ENCODE results near the gene ZBTB21. TPM values are rescaled to one million over a fixed set of nuclear protein-coding genes. Genes with fewer than 3 reads are reported as not detected.

The ZBTB21 gene
- total and polyA plus RNA-seq, 10 donors: 1.9 to 21.7 (median 14.0) TPM

DNA sequence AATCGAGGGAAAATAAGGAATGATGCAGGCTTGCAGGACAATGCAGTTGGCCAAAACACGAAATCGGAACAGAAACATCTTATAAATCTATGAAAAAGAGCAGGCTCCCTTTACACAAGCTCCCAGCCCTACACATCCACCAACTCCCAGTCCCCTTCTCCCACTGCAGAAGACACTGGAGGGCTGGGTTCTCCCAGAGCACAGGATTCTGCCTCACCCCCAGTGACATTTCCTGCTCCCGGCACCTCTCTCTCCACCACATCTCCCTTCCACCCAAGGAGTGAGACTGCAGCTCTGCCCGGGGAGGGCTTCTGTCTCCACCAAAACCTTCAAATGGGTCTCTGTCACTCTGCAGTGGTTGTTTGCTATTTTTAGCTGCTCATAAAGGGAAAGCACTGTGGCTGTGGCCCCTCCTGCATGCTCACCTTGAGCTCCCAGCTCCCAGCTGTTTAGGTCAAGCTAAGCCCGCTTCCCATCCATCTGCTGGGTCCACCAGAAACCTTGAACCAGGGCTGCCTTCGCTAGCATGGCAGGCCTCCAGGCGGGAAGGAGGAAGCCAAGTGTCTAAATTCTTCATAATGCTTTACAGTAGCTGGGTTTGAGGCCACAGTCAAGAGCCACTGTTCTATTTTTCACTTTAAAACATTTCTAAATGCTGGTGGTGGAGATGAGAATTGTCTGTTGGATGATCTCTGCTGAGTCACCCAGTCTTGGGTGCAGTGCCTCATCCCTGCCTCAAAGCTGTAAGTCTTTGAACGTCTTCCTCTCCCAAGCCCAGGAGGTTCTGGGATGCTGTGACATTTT, 53.0 kb downstream of the ZBTB21 start:
- WGBS, 5 donors: 44 to 49% (median 47%) methylated on average over 9 of the region's 9 CpGs
- intact Hi-C loops (cut with DNase I; ENCODE audit: low total_unique reads): loop anchor here (10.0 kb wide), 1 partner anchor 48 kb away; no protein-coding TSS in a partner anchor
- Histone ChIP-seq H3K9me3 (no peaks in the 10 kb centered on the region), H3K36me3 (no peaks in the 10 kb centered on the region), H3K27ac (peak overlapping the region; percentile 19 to 81 (median 62)), H3K27me3 (replicated peaks in 1 of 7) (peaks cover 0 to 35% (median 8%) of the 10 kb centered on the region in 7 donors), H3K4me1 (peaks cover 9 to 74% (median 47%) of the 10 kb centered on the region in 6 donors), H3K4me3 (peak overlapping the region in 1 of 8 donors; percentile 19)
- TF ChIP-seq POLR2AphosphoS5 (IDR thresholded peaks at IDR 0.05) (peak; percentile 56 to 87 (median 82)), POLR2A (IDR thresholded peaks at IDR 0.05) (no peak)
- DNase-seq: no peak

DNA sequence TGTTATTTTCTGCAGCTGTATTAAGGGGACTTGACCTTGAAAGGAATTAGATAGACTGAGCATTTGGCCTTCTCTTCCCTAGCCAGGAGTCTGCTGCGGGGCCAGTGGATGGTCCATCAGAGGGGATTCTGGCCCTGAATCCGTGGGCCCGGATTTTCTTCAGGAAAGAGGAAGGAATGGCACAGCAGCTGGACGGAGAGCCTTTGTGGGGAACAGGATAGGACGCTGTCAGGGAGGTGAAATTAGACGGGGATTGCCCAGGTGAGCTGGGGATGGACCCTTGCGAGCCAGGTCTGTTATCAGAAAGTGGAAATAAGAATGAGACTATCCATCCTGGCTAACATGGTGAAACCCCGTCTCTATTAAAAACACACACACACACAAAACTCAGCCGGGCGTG, 54.6 kb downstream of the ZBTB21 start:
- peak overlapping the region in 4 of 8 donors; percentile 16 to 66 (median 44) for H3K27ac ChIP-seq
- H3K4me3 ChIP-seq: no peak overlapping the region
- H3K9me3 ChIP-seq: no peaks in the 10 kb centered on the region
- DNase-seq: peak; percentile 54
- 74 to 86% (median 84%) methylated on average over 10 of the region's 10 CpGs for WGBS, 5 donors
- TF ChIP-seq, protein P1, sequence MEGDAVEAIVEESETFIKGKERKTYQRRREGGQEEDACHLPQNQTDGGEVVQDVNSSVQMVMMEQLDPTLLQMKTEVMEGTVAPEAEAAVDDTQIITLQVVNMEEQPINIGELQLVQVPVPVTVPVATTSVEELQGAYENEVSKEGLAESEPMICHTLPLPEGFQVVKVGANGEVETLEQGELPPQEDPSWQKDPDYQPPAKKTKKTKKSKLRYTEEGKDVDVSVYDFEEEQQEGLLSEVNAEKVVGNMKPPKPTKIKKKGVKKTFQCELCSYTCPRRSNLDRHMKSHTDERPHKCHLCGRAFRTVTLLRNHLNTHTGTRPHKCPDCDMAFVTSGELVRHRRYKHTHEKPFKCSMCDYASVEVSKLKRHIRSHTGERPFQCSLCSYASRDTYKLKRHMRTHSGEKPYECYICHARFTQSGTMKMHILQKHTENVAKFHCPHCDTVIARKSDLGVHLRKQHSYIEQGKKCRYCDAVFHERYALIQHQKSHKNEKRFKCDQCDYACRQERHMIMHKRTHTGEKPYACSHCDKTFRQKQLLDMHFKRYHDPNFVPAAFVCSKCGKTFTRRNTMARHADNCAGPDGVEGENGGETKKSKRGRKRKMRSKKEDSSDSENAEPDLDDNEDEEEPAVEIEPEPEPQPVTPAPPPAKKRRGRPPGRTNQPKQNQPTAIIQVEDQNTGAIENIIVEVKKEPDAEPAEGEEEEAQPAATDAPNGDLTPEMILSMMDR (IDR thresholded peaks at IDR 0.05 in 8 of 11, conservative IDR thresholded peaks at IDR 0.05 in 3 of 11): no peak
- TF ChIP-seq POLR2AphosphoS5 (IDR thresholded peaks at IDR 0.05): no peak
- no peak for TF ChIP-seq POLR2A (IDR thresholded peaks at IDR 0.05)
- intact Hi-C loops (cut with DNase I; ENCODE audit: low total_unique reads): loop anchor here (10.0 kb wide), 1 partner anchor 49 kb away; no protein-coding TSS in a partner anchor
- H3K36me3 ChIP-seq: no peaks in the 10 kb centered on the region
- peaks cover 15 to 83% (median 49%) of the 10 kb centered on the region in 6 donors for H3K4me1 ChIP-seq
- H3K27me3 ChIP-seq (replicated peaks in 1 of 7): peaks cover 0 to 28% (median 8%) of the 10 kb centered on the region in 7 donors

DNA sequence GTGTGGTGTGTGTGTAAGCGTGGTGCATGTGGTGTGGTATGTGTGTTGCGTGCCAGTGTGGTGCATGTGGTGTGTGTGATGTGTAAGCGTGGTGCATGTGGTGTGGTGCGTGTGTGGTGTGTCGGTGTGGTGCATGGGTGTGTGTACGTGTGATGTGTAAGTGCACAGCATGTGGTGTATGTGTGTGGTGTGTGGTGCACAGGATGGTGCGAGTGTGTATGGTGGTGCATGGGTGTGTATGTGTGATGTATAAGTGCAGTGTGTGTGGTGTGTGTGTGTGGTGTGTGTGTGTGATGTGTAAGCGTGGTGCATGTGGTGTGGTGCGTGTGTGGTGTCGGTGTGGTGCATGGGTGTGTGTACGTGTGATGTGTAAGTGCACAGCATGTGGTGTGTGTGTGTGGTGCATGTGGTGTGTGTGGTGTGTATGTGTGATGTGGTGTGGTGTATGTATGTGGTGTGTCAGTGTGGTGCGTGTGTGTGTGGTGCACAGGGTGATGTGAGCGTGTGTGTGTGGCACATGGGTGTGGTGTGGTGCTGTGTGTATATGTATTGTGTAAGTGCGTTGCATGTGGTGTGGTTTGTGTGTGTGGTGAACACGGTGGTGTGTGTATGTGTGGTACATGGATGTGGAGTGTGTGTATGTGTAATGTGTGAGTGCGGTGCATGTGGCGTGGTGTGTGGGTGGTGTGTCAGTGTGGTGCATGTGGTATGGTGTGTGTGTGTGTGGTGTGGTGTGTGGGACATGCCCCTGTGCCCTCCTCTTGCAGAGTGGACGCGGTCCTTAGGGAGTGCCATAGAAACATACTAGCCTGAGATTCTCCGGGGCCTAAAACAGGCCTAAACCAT, 55.3 kb downstream of the ZBTB21 start:
- H3K27ac ChIP-seq: peak overlapping the region in 4 of 8 donors; percentile 61 to 92 (median 76)
- H3K36me3 ChIP-seq: no peaks in the 10 kb centered on the region
- H3K27me3 ChIP-seq (replicated peaks in 1 of 7): peaks cover 0 to 28% (median 8%) of the 10 kb centered on the region in 7 donors
- peak overlapping the region in 3 of 8 donors; percentile 68 to 84 (median 77) for H3K4me3 ChIP-seq
- DNase-seq: peak; percentile 41
- WGBS, 5 donors: 91 to 95% (median 92%) methylated on average over 20 of the region's 20 CpGs
- no peaks in the 10 kb centered on the region for H3K9me3 ChIP-seq
- no peak for TF ChIP-seq POLR2A (IDR thresholded peaks at IDR 0.05)
- TF ChIP-seq POLR2AphosphoS5 (IDR thresholded peaks at IDR 0.05): no peak
- TF ChIP-seq, protein P1 (IDR thresholded peaks at IDR 0.05 in 8 of 11, conservative IDR thresholded peaks at IDR 0.05 in 3 of 11): peak in 1 of 11 experiments; percentile 9
- intact Hi-C loops (cut with DNase I; ENCODE audit: low total_unique reads): loop anchor here (10.0 kb wide), 1 partner anchor 50 kb away; no protein-coding TSS in a partner anchor
- H3K4me1 ChIP-seq: peaks cover 16 to 88% (median 52%) of the 10 kb centered on the region in 6 donors

DNA sequence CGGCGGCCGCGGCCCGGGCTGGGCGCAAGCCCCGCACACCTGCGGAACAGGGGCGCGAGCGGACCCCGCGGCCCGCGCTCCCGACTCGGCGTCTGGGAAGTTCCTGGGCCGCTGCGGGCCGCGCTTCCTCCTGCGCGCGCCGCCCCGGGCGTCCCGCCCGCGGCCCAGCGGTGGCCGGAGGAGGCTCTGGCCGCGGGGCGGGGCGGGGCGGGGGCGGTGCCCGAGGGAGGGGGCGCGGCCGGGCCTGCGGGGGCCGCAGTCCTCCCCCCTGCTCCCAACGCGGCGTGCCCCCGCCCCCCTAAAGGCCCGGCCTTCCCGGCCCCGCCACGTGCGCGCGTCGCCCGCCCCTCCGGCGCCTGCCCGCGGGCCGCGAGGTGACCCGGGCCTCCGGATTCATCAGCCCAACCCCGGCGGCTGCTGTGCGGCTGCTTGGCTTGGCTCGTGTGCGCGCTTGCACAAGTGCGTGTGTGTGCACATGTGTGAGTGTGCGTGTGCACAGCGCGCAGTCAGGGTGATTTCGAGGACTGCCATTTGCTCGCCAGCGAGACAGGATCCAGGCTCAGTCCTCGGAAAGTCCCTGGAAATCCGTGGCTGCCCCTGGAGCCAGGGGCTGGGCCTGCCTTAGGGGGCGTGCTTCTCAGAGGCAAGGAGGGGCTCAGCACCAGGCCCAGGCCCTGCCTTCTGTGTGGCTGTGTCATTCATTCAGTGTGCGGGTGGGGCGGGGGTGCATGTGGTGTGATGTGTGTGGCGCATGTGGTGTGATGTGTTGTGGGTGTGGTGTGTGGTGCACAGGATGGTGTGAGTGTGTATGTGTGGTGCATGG, 56.1 kb downstream of the ZBTB21 start, which contains the start of gene C2CD2:
Gene C2CD2 (minus strand): TSS at position 188 of the 823 bp plus-strand sequence. CDS start 370 bp downstream, outside the sequence.
- H3K4me1 ChIP-seq: peaks cover 16 to 90% (median 53%) of the 10 kb centered on the region in 6 donors
- peak within 1 kb of the TSS; percentile 54 to 84 (median 64) for H3K4me3 ChIP-seq
- WGBS, 5 donors: 4 to 42% (median 7%) methylated on average over 6 to 85 of the region's 85 CpGs
- no peaks in the 10 kb centered on the region for H3K9me3 ChIP-seq
- intact Hi-C loops (cut with DNase I; ENCODE audit: low total_unique reads): loop anchor here (10.0 kb wide), 1 partner anchor 51 kb away; no protein-coding TSS in a partner anchor
- TF ChIP-seq POLR2A (IDR thresholded peaks at IDR 0.05) (no peak), POLR2AphosphoS5 (IDR thresholded peaks at IDR 0.05) (peak; percentile 46 to 70 (median 68))
- TF ChIP-seq, protein P1 (IDR thresholded peaks at IDR 0.05 in 8 of 11, conservative IDR thresholded peaks at IDR 0.05 in 3 of 11): no peak
- H3K36me3 ChIP-seq: no peaks in the 10 kb centered on the region
- peak; percentile 87 for DNase-seq
- H3K27me3 ChIP-seq (replicated peaks in 1 of 7): peaks cover 0 to 28% (median 8%) of the 10 kb centered on the region in 7 donors
- peak within 1 kb of the TSS; percentile 66 to 94 (median 88) for H3K27ac ChIP-seq

Data from spleen (tissue), 11 donors.